HepG2 (cell line): Measurements from ENCODE around the gene ELOVL2. TPM values are rescaled to one million over a fixed set of nuclear protein-coding genes. Genes with fewer than 3 reads are reported as not detected.
A peak's percentile ranks its signal among the peaks of the same experiment; 100 is the strongest.

Experiments
- ATF4 ChIP-seq, 2 experiments: fragments of 450-650 bp in 1 of 2; sonication (generic) in 1 of 2; formaldehyde crosslinking; IDR thresholded peaks; 2 replicates each; pipeline versions ENCODE4 v1.5.0 to v1.8.0; 2020 to 2022; ENCODE audit warnings: mild to moderate bottlenecking in 1 of 2, missing genetic modification reagents in 1 of 2
- BRD4 ChIP-seq: sonication (generic); formaldehyde crosslinking; IDR thresholded peaks from 2 replicates; pipeline ENCODE4 v1.4.0; 2020; ENCODE audit warnings: missing genetic modification reagents
- HOMEZ ChIP-seq: IDR thresholded peaks from 2 replicates; pipeline ENCODE4 v1.6.1; 2016; ENCODE audit warnings: low read depth
- HOXA3 ChIP-seq: sonication (generic); formaldehyde crosslinking; IDR thresholded peaks from 2 replicates; pipeline ENCODE4 v1.5.0; 2020; ENCODE audit warnings: missing genetic modification reagents
- MED1 ChIP-seq: sonication (generic); formaldehyde crosslinking; IDR thresholded peaks from 2 replicates; pipeline ENCODE4 v1.4.0; 2020; ENCODE audit warnings: missing genetic modification reagents
- MED13 ChIP-seq: sonication (generic); formaldehyde crosslinking; IDR thresholded peaks from 2 replicates; pipeline ENCODE4 v1.5.0; 2020; ENCODE audit warnings: missing genetic modification reagents
- MIER2 ChIP-seq: IDR thresholded peaks from 2 replicates; pipeline ENCODE4 v1.6.1; 2016; ENCODE audit warnings: missing biosample characterization, missing genetic modification reagents
- NR2F6 ChIP-seq, 2 experiments: IDR thresholded peaks; 2 replicates each; pipeline ENCODE4 v1.6.1; 2016; ENCODE audit warnings: antibody characterized with exemption in 1 of 2, mild to moderate bottlenecking in 1 of 2
- RAD51 ChIP-seq: fragments of 450-650 bp; IDR thresholded peaks from 2 replicates; pipeline ENCODE4 v1.6.1; 2016; ENCODE audit warnings: borderline replicate concordance
- RERE ChIP-seq: IDR thresholded peaks from 2 replicates; pipeline ENCODE4 v1.6.1; 2016; ENCODE audit warnings: low read depth, missing genetic modification reagents, missing compliant biosample characterization
- SIX1 ChIP-seq: sonication (generic); formaldehyde crosslinking; IDR thresholded peaks from 2 replicates; pipeline ENCODE4 v1.4.0; 2020; ENCODE audit warnings: missing genetic modification reagents, borderline replicate concordance
- TCF12 ChIP-seq, 2 experiments: fragments of 450-650 bp in 1 of 2; sonication (generic) in 1 of 2; formaldehyde crosslinking in 1 of 2; IDR thresholded peaks; 2 replicates each; pipeline versions ENCODE4 v1.6.1 to v1.8.0; 2017 to 2022; ENCODE audit warnings: antibody characterized with exemption in 1 of 2, mild to moderate bottlenecking in 1 of 2, missing genetic modification reagents in 1 of 2, moderate library complexity in 1 of 2
- ZFP1 ChIP-seq: IDR thresholded peaks from 2 replicates; pipeline ENCODE4 v1.6.1; 2016
- ZFP36L2 ChIP-seq: sonication (generic); formaldehyde crosslinking; IDR thresholded peaks from 2 replicates; pipeline ENCODE4 v1.4.0; 2020; ENCODE audit warnings: missing genetic modification reagents
- ZNF609 ChIP-seq: sonication (generic); formaldehyde crosslinking; IDR thresholded peaks from 2 replicates; pipeline ENCODE4 v1.4.0; 2020; ENCODE audit warnings: mild to moderate bottlenecking, missing genetic modification reagents, borderline replicate concordance
- polyA plus RNA-seq, 8 experiments: library from polyadenylated mRNA; depleted of rRNA in 3 of 8; stranded (reverse) in 7 of 8; unstranded in 1 of 8; fragments of >200 nt; fragmentation: Illumina TruSeq in 4 of 8; extraction: Trizol in 4 of 8; gene quantifications; 2 replicates each; pipeline versions ENCODE4 v1.2.1 to v1.2.3, GENCODE V29; 2011 to 2016; ENCODE audit warnings: low read depth in 4 of 8, missing spikeins in 1 of 8, mixed read lengths in 1 of 8; ENCODE audit not compliant: insufficient read depth in 1 of 8
- total RNA-seq, 5 experiments: library from RNA; depleted of rRNA; stranded (reverse); fragments of >200 nt; fragmentation: Illumina TruSeq; extraction: Trizol; gene quantifications; 2 replicates each; pipeline ENCODE4 v1.2.3, GENCODE V29; 2016; ENCODE audit warnings: low read depth in 1 of 5

ELOVL2 gene
- total and polyA plus RNA-seq, 2 of the 13 experiments (the other 11 are each of a cell fraction or from before 2014, with no cell fraction given): 43.6 to 65.4 TPM

- TF ChIP-seq ZNF609 (CRISPR knock-in tag) (peak; percentile 83; the same call in 1 of the 2 replicates), HOXA3 (peak; percentile 77), ZFP1 (CRISPR knock-in tag) (peak; percentile 79), ATF4 (CRISPR knock-in tag; IDR thresholded peaks at IDR 0.05) (peak in 1 of 2 experiments; percentile 77; a peak in 2 of 4 replicates), MED1 (CRISPR knock-in tag) (peak; percentile 91), MED13 (CRISPR knock-in tag) (peak; percentile 93), MIER2 (peak; percentile 52; the same call in 1 of the 2 replicates), SIX1 (CRISPR knock-in tag) (peak; percentile 88), NR2F6 (IDR thresholded peaks at IDR 0.05) (peak; percentile 96), NR2F6 (CRISPR knock-in tag; IDR thresholded peaks at IDR 0.05) (peak; percentile 92), RERE (CRISPR knock-in tag) (peak; percentile 87), ZFP36L2 (0 out of 2 replicates have a peak, but pooled peaks have one; percentile 0), RAD51 (no peak), HOMEZ (CRISPR knock-in tag) (peak; percentile 87), BRD4 (CRISPR knock-in tag) (peak; percentile 31; the same call in 1 of the 2 replicates), TCF12 (IDR thresholded peaks at IDR 0.05) (no peak), TCF12 (CRISPR knock-in tag; IDR thresholded peaks at IDR 0.05) (peak; percentile 84; the same call in 1 of the 2 replicates)
Observed at GRCh38 chr6:11012295-11012754, 31.8 kb downstream of the ELOVL2 start (continued).
